IMR-90 (cell line): ENCODE results near the gene NECAB2. TPM values are rescaled to one million over a fixed set of nuclear protein-coding genes. Genes with fewer than 3 reads are reported as not detected.

Source experiments
- ATAC-seq: fragments of 200-7000 bp; cut with Tn5 transposase; 2 replicates; pipeline ENCODE4 v1.9.1; 2020; ENCODE audit warnings: low read depth, mild to moderate bottlenecking, moderate library complexity
- BruUV-seq: library from RNA; stranded (reverse); fragments of 400-500 nt; replicated peaks from 2 replicates; lab custom pipeline; 2021; lab: Mats Ljungman, UMichigan
- CTCF ChIA-PET: fragments of 300-600 bp; formaldehyde crosslinking; extraction: SDS; loops from one replicate; lab custom pipeline; 2021; ENCODE audit warnings: antibody characterized with exemption; lab: Yijun Ruan, JAX
- POLR2A ChIA-PET: fragments of 300-600 bp; sonication (Branson Sonifier 250); formaldehyde crosslinking; loops from one replicate; lab custom pipeline; 2022; ENCODE audit warnings: antibody characterized with exemption; ENCODE audit not compliant: unreplicated experiment; lab: Charles Lee
- DNase-seq: peaks from one replicate; pipeline ENCODE4 v3.0.0; 2013
- H2AFZ ChIP-seq: replicated peaks from 2 replicates; pipeline ENCODE3; 2013; ENCODE audit warnings: low read length, mild to moderate bottlenecking; ENCODE audit not compliant: poor library complexity
- H2AK5ac ChIP-seq: 2 replicates; pipeline ENCODE4 v1.6.1; 2013; ENCODE audit warnings: low read depth, low read length, inconsistent platforms
- H2AK9ac ChIP-seq: replicated peaks from 2 replicates; pipeline ENCODE3; 2013; ENCODE audit warnings: mild to moderate bottlenecking, low read depth, low read length, moderate library complexity; ENCODE audit not compliant: poor library complexity
- H2BK120ac ChIP-seq: 2 replicates; pipeline ENCODE4 v1.6.1; 2013; ENCODE audit warnings: low read depth, low read length, inconsistent platforms
- H2BK15ac ChIP-seq: 3 replicates; pipeline ENCODE4 v1.6.1; 2013; ENCODE audit warnings: low read depth, low read length, inconsistent platforms
- H2BK20ac ChIP-seq: 2 replicates; pipeline ENCODE4 v1.6.1; 2013; ENCODE audit warnings: low read depth, mild to moderate bottlenecking, inconsistent platforms, low read length, moderate library complexity
- H2BK5ac ChIP-seq: 2 replicates; pipeline ENCODE4 v1.6.1; 2013; ENCODE audit warnings: mild to moderate bottlenecking, low read depth, low read length, inconsistent platforms; ENCODE audit not compliant: poor library complexity, severe bottlenecking
- H3K14ac ChIP-seq: replicated peaks from 2 replicates; pipeline ENCODE4 v1.6.1; 2013; ENCODE audit warnings: low read depth, low read length, inconsistent platforms
- H3K18ac ChIP-seq: 2 replicates; pipeline ENCODE4 v1.6.1; 2013; ENCODE audit warnings: low read depth, low read length, control low read depth
- H3K23ac ChIP-seq: 2 replicates; pipeline ENCODE4 v1.6.1; 2013; ENCODE audit warnings: low read depth, low read length, inconsistent platforms
- H3K27ac ChIP-seq: 2 replicates; pipeline ENCODE4 v1.5.1; 2013; ENCODE audit warnings: mild to moderate bottlenecking, control low read depth, low read length; ENCODE audit not compliant: insufficient read depth
- H3K27me3 ChIP-seq: 2 replicates; pipeline ENCODE4 v1.6.1; 2013; ENCODE audit warnings: low read length; ENCODE audit not compliant: control insufficient read depth, insufficient read depth
- H3K36me3 ChIP-seq: 2 replicates; pipeline ENCODE4 v1.6.1; 2013; ENCODE audit warnings: low read length, mixed read lengths; ENCODE audit not compliant: control insufficient read depth, insufficient read depth
- H3K4ac ChIP-seq: 2 replicates; pipeline ENCODE4 v1.6.1; 2013; ENCODE audit warnings: low read depth, low read length, inconsistent platforms
- H3K4me1 ChIP-seq: 2 replicates; pipeline ENCODE4 v1.6.1; 2013; ENCODE audit warnings: low read length, mixed read lengths; ENCODE audit not compliant: control insufficient read depth, insufficient read depth
- H3K4me2 ChIP-seq: 2 replicates; pipeline ENCODE4 v1.6.1; 2013; ENCODE audit warnings: low read depth, mild to moderate bottlenecking, control low read depth, low read length, moderate library complexity
- H3K4me3 ChIP-seq: 2 replicates; pipeline ENCODE4 v1.5.1; 2013; ENCODE audit warnings: low read depth, mild to moderate bottlenecking, control low read depth, low read length, moderate library complexity; ENCODE audit not compliant: insufficient read depth
- H3K56ac ChIP-seq: 2 replicates; pipeline ENCODE4 v1.6.1; 2013; ENCODE audit warnings: low read length, inconsistent platforms; ENCODE audit not compliant: insufficient read depth; ENCODE audit errors: extremely low read depth
- H3K79me1 ChIP-seq, 2 experiments: 2 replicates each; pipeline ENCODE4 v1.6.1; 2013; ENCODE audit warnings: low read length in 2 of 2, inconsistent platforms in 1 of 2, low read depth in 1 of 2
- H3K9ac ChIP-seq: 2 replicates; pipeline ENCODE4 v1.6.1; 2013; ENCODE audit warnings: low read depth, low read length, control low read depth
- H3K9me1 ChIP-seq: 2 replicates; pipeline ENCODE4 v1.6.1; 2013; ENCODE audit warnings: low read length, inconsistent platforms; ENCODE audit not compliant: insufficient read depth
- H3K9me3 ChIP-seq: 2 replicates; pipeline ENCODE4 v1.6.1; 2013; ENCODE audit warnings: low read length; ENCODE audit not compliant: control insufficient read depth, insufficient read depth
- H4K20me1 ChIP-seq: 2 replicates; pipeline ENCODE4 v1.6.1; 2013; ENCODE audit warnings: low read length, inconsistent platforms; ENCODE audit not compliant: insufficient read depth
- H4K5ac ChIP-seq: 2 replicates; pipeline ENCODE4 v1.6.1; 2013; ENCODE audit warnings: mild to moderate bottlenecking, low read depth, low read length, control low read depth
- H4K8ac ChIP-seq, 2 experiments: 2 replicates each; pipeline ENCODE4 v1.6.1; 2013; ENCODE audit warnings: low read depth in 2 of 2, low read length in 2 of 2, control low read depth in 1 of 2, inconsistent platforms in 1 of 2
- H4K91ac ChIP-seq: 2 replicates; pipeline ENCODE4 v1.6.1; 2013; ENCODE audit warnings: low read depth, low read length, inconsistent platforms; ENCODE audit not compliant: insufficient read depth
- MAFK ChIP-seq: IDR thresholded peaks from 2 replicates; pipeline ENCODE4 v1.6.1; 2012; ENCODE audit warnings: low read depth, low read length, improper control_type of control experiment
- MAZ ChIP-seq: IDR thresholded peaks from 2 replicates; pipeline ENCODE4 v1.6.1; 2012; ENCODE audit warnings: low read depth, mild to moderate bottlenecking, low read length, improper control_type of control experiment, moderate library complexity, borderline replicate concordance
- WGBS, 2 experiments: methylation state at CpG; one replicate each; pipeline versions ENCODE4 v1.1.5 to v1.1.7; 2013; ENCODE audit warnings: missing lambda C conversion rate in 2 of 2; ENCODE audit not compliant: insufficient read length in 1 of 2; ENCODE audit errors: extremely low coverage in 2 of 2; 5-methylcytosine and 5-hydroxymethylcytosine counted together
- dilution Hi-C: fragments of 300-500 bp; cut with HindIII; formaldehyde crosslinking; loops from one replicate; pipeline ENCODE4 v1.14.3; 2018; ENCODE audit warnings: low sequenced_read_pairs; ENCODE audit not compliant: unreplicated experiment
- in situ Hi-C: fragments of 300-500 bp; cut with MboI; formaldehyde crosslinking; loops from 3 replicates; pipeline ENCODE4 v1.14.3; 2019; ENCODE audit warnings: low sequenced_read_pairs, inconsistent platforms, mixed read lengths
- intact Hi-C: fragments of 100-400 bp; cut with micrococcal nuclease; formaldehyde crosslinking; loops from 2 replicates; pipeline ENCODE4 v1.10.0; 2022
- polyA plus RNA-seq, 3 experiments: library from polyadenylated mRNA; depleted of rRNA; stranded (reverse); fragments of >200 nt; gene quantifications; 2 replicates each; pipeline ENCODE4 v1.2.3, GENCODE V29; 2012; ENCODE audit warnings: low replicate concordance in 1 of 3
- total RNA-seq: library from RNA; depleted of rRNA; stranded (reverse); fragments of >200 nt; gene quantifications from 2 replicates; pipeline ENCODE4 v1.2.3, GENCODE V29; 2012

The NECAB2 gene
- total and polyA plus RNA-seq, 2 of the 4 experiments (the other 2 are of a cell fraction), result 0.27 TPM; not detected in 1

- H2AK5ac ChIP-seq, result no peak overlapping the region
Observed at GRCh38 chr16:83957296-83957855, 10.7 kb upstream of the NECAB2 start.

More at GRCh38 chr16:83957296-83957855, 10.7 kb upstream of the NECAB2 start:
- ChIA-PET POLR2A (no interaction called here), CTCF (interaction anchor here (0.6 to 1.4 kb wide), 5 partner anchors 31 to 417 kb away, joined by 3 to 6 read pairs (median 4); no protein-coding TSS in a partner anchor)
- Histone ChIP-seq H3K4me2 (no peak overlapping the region), H2AFZ (no peak overlapping the region), H3K56ac (no peak overlapping the region), H3K27ac (no peak overlapping the region), H3K79me1 (peaks cover 0 to 25% of the 10 kb centered on the region in 2 experiments; a peak in 1 of 4 replicates), H3K14ac (no peak overlapping the region), H3K9me1 (0 out of 2 replicates have a peak, but pooled peaks cover 4% of the 10 kb centered on the region), H4K5ac (no peak overlapping the region), H3K9me3 (no peaks in the 10 kb centered on the region), H2AK9ac (no peak overlapping the region), H4K91ac (no peak overlapping the region), H3K23ac (no peak overlapping the region), H4K8ac (no peak overlapping the region), H2BK20ac (no peak overlapping the region), H2BK15ac (no peak overlapping the region), H4K20me1 (peaks cover 21% of the 10 kb centered on the region; the same call in 1 of the 2 replicates), H3K9ac (no peak overlapping the region), H2BK120ac (no peak overlapping the region), H3K18ac (no peak overlapping the region), H3K4ac (no peak overlapping the region), H3K4me1 (peaks cover 14% of the 10 kb centered on the region), H3K36me3 (peaks cover 29% of the 10 kb centered on the region), H2BK5ac (no peak overlapping the region), H3K27me3 (no peaks in the 10 kb centered on the region), H3K4me3 (no peak overlapping the region)
- 83% methylated on average over 1 of the region's 14 CpGs; no CpG with 5 or more reads in 1 of the 2 experiments for WGBS, 2 experiments
- in situ Hi-C loops, result loop anchor here (25.0 kb wide), 1 partner anchor 530 kb away; no protein-coding TSS in a partner anchor
- no peak for DNase-seq
- ATAC-seq, result no peak
- no TSS peak for BruUV-seq
- intact Hi-C loops, result no loop called here
- TF ChIP-seq MAZ (no peak), MAFK (no peak)
- dilution Hi-C loops, result no loop called here
